Measurements from ENCODE around the gene TMC5.

DNA sequence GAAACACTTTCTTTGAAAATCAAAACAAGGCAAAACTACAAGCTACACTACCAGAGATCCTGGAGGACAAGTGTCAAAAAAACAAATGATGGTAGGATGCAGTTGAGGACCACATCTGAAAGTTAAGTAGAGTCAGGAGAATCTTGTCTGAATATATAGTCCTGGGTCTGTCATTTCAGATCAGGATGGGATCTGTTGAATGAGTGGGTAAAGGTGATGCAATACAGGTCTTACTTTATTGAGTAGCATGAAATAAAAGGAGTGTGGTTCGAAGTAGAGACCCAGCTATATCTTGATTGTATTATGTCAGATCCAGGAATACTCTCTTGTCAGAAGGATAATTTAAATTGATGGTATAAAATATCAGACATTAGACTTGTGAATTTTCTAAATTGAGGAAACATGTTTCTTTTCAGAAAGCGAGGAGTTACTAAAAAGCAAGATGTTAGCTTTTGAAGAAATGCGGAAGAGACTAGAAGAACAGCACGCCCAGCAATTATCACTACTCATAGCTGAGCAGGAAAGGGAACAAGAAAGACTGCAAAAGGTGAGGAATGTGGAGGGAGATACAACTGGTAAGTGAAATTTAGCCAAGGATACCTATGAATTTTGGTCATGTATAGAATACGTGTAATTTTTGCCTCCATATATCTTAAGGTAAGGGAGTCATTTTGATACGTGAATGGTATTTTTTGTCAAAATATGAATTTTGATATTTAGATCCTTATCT, 122.7 kb downstream of the TMC5 start:
- TF ChIP-seq POLR2A (IDR thresholded peaks at IDR 0.05; ENCODE audit: extremely low read depth, insufficient read length), result no peak
- TF ChIP-seq, protein P1, sequence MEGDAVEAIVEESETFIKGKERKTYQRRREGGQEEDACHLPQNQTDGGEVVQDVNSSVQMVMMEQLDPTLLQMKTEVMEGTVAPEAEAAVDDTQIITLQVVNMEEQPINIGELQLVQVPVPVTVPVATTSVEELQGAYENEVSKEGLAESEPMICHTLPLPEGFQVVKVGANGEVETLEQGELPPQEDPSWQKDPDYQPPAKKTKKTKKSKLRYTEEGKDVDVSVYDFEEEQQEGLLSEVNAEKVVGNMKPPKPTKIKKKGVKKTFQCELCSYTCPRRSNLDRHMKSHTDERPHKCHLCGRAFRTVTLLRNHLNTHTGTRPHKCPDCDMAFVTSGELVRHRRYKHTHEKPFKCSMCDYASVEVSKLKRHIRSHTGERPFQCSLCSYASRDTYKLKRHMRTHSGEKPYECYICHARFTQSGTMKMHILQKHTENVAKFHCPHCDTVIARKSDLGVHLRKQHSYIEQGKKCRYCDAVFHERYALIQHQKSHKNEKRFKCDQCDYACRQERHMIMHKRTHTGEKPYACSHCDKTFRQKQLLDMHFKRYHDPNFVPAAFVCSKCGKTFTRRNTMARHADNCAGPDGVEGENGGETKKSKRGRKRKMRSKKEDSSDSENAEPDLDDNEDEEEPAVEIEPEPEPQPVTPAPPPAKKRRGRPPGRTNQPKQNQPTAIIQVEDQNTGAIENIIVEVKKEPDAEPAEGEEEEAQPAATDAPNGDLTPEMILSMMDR (IDR thresholded peaks at IDR 0.05; ENCODE audit: low read depth, low read length), result no peak

Measured in NB4 (cell line).